NCI-H2107 treated with DMSO at 0.1 percent for 48 hours (cell line): ENCODE results near the gene CYB561.

ENCODE experiments used
- DNase-seq: peaks from one replicate; lab custom pipeline; 2025; ENCODE audit not compliant: unreplicated experiment; lab: John Stamatoyannopoulos, UW

Gene CYB561

DNA sequence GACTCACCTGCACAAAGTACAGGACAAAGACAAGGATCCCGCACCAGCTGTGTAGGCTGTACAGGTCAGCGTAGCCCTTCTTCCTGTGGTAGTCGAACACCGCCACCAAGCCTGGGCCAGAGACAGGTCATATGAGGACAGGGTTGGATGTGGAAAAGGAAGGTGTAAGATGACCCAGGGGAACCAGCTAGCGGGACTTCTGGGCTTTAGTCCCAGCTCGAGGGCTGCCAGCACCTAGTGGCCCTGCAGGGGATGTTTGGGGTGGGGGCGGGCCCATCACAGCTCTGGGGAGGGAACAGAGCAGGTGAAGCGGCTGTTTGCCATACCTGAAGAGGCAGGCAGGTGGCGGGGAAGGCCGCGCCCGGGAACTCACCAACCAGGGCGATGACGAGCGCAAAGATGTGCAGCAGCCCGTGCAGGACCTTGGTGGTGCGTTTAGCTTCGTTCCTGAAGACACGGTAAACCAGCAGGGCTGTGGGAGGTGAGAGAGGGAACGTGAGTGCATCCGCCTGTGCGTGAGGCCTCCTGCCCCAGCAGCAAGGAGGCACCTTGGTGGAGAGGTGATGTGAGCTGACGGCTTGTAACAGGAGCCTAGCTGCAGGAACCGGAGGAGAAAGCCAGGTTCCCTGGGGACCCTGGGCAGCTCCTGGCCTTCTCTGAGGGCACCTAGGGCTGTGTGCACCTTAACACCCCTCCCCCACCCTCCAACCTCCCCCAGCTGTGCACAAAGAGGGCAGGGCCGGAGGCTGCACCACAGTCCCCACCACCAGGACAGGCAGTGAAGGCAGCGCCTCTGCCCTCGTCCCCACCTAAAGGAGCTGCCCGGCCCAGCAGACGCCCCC lies 10.2 kb downstream of the CYB561 start:
- DNase-seq = peak; percentile 91

- DNase-seq = peak; percentile 77
Observed at GRCh38 chr17:63434951-63435571, 11.0 kb downstream of the CYB561 start.

DNA sequence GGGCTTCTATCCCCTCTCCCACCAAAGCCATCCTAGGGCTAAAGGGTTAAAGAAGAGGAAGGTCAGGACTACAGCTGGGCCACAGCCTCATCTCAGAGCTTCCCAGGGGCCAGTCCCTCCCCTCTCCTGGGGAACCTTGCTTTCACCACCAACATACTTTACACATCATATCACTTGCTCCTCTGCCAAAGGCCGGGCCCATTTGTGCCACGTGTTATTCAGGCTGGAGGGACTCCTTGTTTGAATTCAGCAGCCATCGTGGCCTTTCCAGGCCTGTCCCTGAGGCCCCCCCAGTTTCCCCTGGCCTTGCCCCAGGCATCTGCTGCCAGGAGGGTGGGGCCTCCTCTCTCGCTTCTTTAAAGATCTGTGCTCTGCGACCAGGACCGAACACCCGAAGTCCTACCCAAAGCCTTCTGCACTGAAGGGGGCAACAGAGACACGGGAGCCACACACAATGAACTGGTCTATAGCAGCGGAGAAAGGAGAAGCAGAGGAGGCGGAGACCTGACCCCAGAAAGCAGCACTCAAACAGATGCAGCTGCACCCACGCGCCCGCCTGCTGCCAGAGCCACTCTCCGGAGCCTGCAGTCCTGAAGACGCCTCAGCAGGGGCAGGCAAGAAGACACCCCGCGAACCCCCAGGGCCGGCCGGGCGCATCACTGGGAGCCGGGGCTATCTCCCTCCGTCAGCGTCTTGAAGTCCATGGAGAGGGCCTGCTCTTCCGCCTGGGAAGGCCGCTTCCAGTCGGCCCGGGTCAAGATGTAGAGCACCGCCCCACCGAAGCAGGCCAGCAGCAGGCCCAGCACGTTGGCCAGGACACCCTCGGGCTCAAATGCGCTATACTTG lies 12.1 kb downstream of the CYB561 start:
- peak; percentile 38 for DNase-seq

DNA sequence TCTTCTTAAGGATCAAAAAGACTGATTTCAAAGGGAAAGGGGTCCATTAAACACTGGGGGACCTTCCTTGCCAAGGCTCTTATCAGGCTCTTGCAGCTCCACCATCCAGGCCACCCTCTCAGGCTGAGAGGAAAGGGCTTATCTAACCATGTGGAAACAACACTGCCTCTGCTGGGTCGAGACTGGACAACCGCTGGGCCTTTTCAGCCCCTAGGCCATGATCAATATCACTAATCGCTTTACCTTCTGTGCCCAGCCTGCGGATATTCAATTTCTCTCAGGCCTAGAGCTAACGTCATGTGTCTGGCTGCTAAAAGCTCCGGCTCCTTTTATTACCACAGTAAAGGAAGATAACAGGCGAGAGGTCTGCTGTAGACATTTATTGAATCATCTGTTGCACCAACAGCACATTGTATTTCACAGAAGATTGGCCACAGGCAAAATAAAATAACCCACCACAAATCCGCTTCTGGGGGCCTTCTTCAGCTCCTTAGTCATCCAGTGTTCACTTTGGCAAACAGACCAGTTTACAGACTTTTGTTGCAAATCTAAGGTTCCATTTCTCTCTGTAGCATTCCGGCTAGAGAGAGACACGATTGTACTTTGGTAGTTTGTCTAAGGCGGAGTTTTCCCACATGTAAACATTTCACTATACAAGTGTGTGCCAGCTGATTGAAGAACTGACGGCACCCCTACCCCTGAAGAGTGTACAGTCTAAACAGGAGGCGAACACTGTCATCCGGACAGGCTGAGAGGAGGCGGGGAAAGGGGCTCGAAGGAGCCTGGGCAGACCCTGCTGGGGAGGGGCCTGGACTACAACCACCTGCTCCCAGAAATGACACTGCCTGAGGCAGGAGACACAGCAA lies 13.9 kb downstream of the CYB561 start:
- DNase-seq = no peak

- DNase-seq = no peak
Observed at GRCh38 chr17:63431618-63431938, 14.5 kb downstream of the CYB561 start.

GRCh38 chr17:63430223-63430622 lies 15.9 kb downstream of the CYB561 start:
- DNase-seq = no peak

- no peak for DNase-seq
Observed at GRCh38 chr17:63429766-63430165, 16.3 kb downstream of the CYB561 start.

GRCh38 chr17:63426917-63427308 lies 19.2 kb downstream of the CYB561 start:
- no peak for DNase-seq

DNA sequence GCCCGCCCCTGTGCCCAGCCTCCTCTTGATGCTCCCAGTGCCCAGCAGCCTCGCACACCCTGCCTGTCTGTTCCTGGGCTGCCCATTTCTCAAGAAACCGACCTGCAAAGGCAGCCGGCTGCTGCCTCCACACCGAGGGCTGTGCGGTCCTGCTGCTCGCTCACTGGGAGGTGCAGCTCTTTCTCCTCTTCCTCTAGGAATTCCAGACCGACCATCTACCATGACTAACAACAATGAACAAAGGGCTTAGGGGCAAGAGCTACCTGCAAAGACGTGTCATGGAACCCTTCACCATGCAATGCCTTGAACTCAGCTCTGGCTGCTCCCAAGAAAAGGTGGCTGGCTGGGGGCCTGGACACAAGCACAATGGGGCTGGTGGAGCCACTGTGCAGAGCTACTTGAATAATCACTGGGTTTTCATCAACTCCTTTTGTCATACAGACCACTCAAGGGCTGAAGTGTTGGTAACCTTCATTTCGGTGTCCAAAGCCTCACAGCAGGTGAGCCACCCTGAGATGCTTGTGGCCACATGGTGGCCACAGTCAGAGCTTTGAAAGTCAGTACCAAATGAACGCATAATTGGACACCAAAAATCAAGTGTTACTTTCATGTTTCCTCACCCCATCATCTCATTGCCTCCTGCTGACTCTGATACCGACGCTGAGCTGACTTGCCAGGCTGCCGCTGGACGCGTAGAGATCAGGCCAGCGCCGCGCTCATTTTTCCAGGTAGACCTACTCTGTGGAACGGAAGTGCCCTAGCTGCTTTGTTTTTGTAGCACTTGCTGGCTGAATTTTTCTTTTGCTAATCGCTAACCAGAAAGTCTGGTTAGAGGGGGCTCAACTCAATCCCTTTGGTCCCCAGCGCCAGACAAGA lies 19.8 kb downstream of the CYB561 start:
- no peak for DNase-seq

DNA sequence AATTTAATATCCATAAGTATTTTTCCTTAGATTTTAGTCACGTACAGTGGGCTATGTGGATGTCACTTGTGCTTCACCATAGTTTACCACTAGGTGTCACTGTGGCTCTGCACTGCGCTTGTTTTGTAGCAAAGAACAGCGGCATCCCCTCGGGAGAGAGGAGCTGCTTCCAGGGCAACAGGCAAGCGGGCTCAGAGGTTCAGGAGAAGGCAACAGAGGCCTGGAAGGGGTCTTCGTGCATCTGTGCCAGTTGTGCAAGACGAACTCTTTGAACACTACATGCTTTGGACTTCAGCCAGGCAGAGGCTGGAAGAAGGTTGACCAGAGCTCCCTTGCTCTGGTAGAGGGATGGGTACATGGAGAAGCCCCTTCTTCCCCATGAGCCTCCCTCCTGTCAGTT lies 20.6 kb downstream of the CYB561 start:
- peak; percentile 75 for DNase-seq

GRCh38 chr17:63423963-63424362 lies 22.1 kb downstream of the CYB561 start:
- DNase-seq = no peak

GRCh38 chr17:63423251-63423950 lies 22.7 kb downstream of the CYB561 start:
- no peak for DNase-seq

- no peak for DNase-seq
Observed at GRCh38 chr17:63421681-63422645, 24.1 kb downstream of the CYB561 start.

DNA sequence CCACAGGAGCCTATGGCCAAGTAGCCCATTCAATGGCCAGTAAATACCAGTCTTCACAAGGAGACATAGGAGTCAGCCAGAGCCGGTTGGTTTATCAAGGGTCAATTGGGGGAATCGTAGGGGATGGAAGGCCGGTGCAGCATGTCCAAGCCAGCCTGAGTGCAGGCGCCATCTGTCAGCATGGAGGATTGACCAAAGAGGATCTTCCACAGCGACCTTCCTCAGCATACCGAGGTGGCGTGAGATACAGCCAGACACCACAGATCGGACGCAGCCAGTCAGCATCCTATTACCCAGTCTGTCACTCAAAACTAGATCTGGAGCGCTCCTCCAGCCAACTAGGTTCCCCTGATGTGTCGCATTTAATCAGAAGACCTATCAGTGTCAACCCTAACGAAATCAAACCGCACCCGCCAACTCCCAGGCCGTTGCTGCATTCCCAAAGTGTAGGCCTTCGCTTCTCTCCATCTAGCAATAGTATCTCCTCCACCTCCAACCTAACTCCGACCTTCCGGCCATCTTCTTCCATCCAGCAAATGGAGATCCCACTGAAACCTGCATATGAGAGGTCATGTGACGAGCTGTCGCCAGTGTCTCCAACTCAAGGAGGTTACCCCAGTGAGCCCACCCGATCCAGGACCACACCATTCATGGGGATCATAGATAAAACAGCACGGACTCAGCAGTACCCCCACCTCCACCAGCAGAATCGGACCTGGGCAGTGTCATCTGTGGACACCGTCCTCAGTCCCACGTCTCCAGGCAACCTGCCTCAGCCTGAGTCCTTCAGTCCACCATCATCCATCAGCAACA lies 25.0 kb downstream of the CYB561 start:
- no peak for DNase-seq

DNA sequence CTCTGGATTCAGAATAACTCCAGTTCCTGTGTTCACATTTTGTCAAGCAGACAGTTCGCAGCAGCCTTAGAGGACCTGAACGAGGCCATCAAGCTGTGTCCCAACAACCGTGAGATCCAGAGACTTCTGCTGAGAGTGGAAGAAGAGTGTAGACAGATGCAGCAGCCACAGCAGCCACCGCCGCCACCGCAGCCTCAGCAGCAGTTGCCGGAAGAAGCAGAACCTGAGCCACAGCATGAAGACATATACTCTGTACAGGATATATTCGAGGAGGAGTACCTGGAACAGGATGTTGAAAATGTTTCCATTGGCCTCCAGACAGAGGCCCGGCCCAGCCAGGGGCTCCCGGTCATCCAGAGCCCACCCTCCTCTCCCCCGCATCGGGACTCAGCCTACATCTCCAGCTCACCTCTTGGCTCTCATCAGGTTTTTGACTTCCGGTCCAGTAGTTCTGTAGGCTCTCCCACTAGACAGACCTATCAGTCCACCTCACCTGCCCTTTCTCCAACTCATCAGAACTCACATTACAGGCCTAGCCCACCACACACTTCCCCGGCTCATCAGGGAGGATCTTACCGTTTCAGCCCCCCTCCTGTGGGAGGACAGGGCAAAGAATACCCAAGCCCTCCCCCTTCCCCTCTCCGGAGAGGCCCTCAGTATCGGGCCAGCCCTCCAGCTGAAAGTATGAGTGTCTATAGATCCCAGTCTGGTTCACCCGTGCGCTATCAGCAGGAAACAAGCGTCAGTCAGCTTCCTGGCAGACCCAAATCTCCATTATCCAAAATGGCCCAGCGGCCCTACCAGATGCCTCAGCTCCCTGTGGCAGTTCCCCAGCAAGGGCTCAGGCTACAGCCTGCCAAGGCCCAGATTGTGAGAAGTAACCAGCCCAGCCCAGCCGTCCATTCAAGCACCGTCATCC lies 25.9 kb downstream of the CYB561 start:
- DNase-seq = no peak

GRCh38 chr17:63419398-63419797 lies 26.7 kb downstream of the CYB561 start:
- no peak for DNase-seq
